ENCODE data around the gene ECPAS. TPM values are rescaled to one million over a fixed set of nuclear protein-coding genes. Genes with fewer than 3 reads are reported as not detected.
"Not testable (repeated sequence)": the region's sequence is repeated elsewhere in the genome, so short reads cannot be mapped to it uniquely, and the experiment has no call there.

The ECPAS gene
- total RNA-seq, 1 donor from 2014 or later: 162 TPM

GRCh38 chr9:111429175-111429574 is 55.0 kb downstream of the ECPAS start:
- no peak overlapping the region for H3K9ac ChIP-seq (ENCODE audit: low read depth in 1 of 3, low read length in 3 of 3)
- peaks cover 28 to 64% (median 62%) of the 10 kb centered on the region in 3 donors for H3K36me3 ChIP-seq (ENCODE audit: control insufficient read depth in 3 of 3, insufficient read depth in 3 of 3, low read length in 3 of 3)
- H3K27me3 ChIP-seq (ENCODE audit: control insufficient read depth in 3 of 3, insufficient read depth in 3 of 3, low read length in 3 of 3): no peaks in the 10 kb centered on the region
- peaks cover 0 to 3% (median 0%) of the 10 kb centered on the region in 3 donors for H3K4me1 ChIP-seq (ENCODE audit: control insufficient read depth in 3 of 3, insufficient read depth in 3 of 3, low read length in 3 of 3)
- no peak overlapping the region for H3K27ac ChIP-seq (ENCODE audit: low read depth, low read length)
- H3K9me3 ChIP-seq (ENCODE audit: control insufficient read depth in 3 of 3, low read length in 3 of 3): no peaks in the 10 kb centered on the region
- H3K4me3 ChIP-seq (ENCODE audit: low read length in 3 of 3): no peak overlapping the region

- Histone ChIP-seq H3K9me3 (ENCODE audit: control insufficient read depth in 3 of 3, low read length in 3 of 3) (no peaks in the 10 kb centered on the region), H3K36me3 (ENCODE audit: control insufficient read depth in 3 of 3, insufficient read depth in 3 of 3, low read length in 3 of 3) (peaks cover 24 to 65% (median 60%) of the 10 kb centered on the region in 3 donors), H3K27me3 (ENCODE audit: control insufficient read depth in 3 of 3, insufficient read depth in 3 of 3, low read length in 3 of 3) (no peaks in the 10 kb centered on the region), H3K27ac (ENCODE audit: low read depth, low read length) (peak overlapping the region; percentile 59), H3K4me1 (ENCODE audit: control insufficient read depth in 3 of 3, insufficient read depth in 3 of 3, low read length in 3 of 3) (peaks cover 0 to 3% (median 0%) of the 10 kb centered on the region in 3 donors), H3K4me3 (ENCODE audit: low read length in 3 of 3) (no peak overlapping the region), H3K9ac (ENCODE audit: low read depth in 1 of 3, low read length in 3 of 3) (no peak overlapping the region)
These were observed 57.0 kb downstream of the ECPAS start for GRCh38 chr9:111427186-111427585.

- Histone ChIP-seq H3K36me3 (ENCODE audit: control insufficient read depth in 3 of 3, insufficient read depth in 3 of 3, low read length in 3 of 3) (peaks cover 18 to 62% (median 61%) of the 10 kb centered on the region in 3 donors), H3K4me3 (ENCODE audit: low read length in 3 of 3) (no peak overlapping the region)
These were observed 60.8 kb downstream of the ECPAS start for GRCh38 chr9:111423389-111423788.

GRCh38 chr9:111414406-111414805 is 69.8 kb downstream of the ECPAS start:
- Histone ChIP-seq H3K27me3 (ENCODE audit: control insufficient read depth in 3 of 3, insufficient read depth in 3 of 3, low read length in 3 of 3) (no peaks in the 10 kb centered on the region), H3K9me3 (ENCODE audit: control insufficient read depth in 3 of 3, low read length in 3 of 3) (no peaks in the 10 kb centered on the region), H3K27ac (ENCODE audit: low read depth, low read length) (no peak overlapping the region), H3K9ac (ENCODE audit: low read depth in 1 of 3, low read length in 3 of 3) (no peak overlapping the region), H3K4me1 (ENCODE audit: control insufficient read depth in 3 of 3, insufficient read depth in 3 of 3, low read length in 3 of 3) (no peaks in the 10 kb centered on the region), H3K4me3 (ENCODE audit: low read length in 3 of 3) (no peak overlapping the region), H3K36me3 (ENCODE audit: control insufficient read depth in 3 of 3, insufficient read depth in 3 of 3, low read length in 3 of 3) (peaks cover 47 to 71% (median 69%) of the 10 kb centered on the region in 3 donors)

More at GRCh38 chr9:111423389-111423788, 60.8 kb downstream of the ECPAS start:
- no peaks in the 10 kb centered on the region for H3K9me3 ChIP-seq (ENCODE audit: control insufficient read depth in 3 of 3, low read length in 3 of 3)
- H3K27me3 ChIP-seq (ENCODE audit: control insufficient read depth in 3 of 3, insufficient read depth in 3 of 3, low read length in 3 of 3): no peaks in the 10 kb centered on the region
- no peak overlapping the region for H3K9ac ChIP-seq (ENCODE audit: low read depth in 1 of 3, low read length in 3 of 3)
- peaks cover 0 to 3% (median 0%) of the 10 kb centered on the region in 3 donors for H3K4me1 ChIP-seq (ENCODE audit: control insufficient read depth in 3 of 3, insufficient read depth in 3 of 3, low read length in 3 of 3)
- no peak overlapping the region for H3K27ac ChIP-seq (ENCODE audit: low read depth, low read length)

- no peak overlapping the region for H3K4me3 ChIP-seq (ENCODE audit: low read length in 3 of 3)
- H3K36me3 ChIP-seq (ENCODE audit: control insufficient read depth in 3 of 3, insufficient read depth in 3 of 3, low read length in 3 of 3): peaks cover 48 to 75% (median 70%) of the 10 kb centered on the region in 3 donors
- no peaks in the 10 kb centered on the region for H3K9me3 ChIP-seq (ENCODE audit: control insufficient read depth in 3 of 3, low read length in 3 of 3)
- H3K27me3 ChIP-seq (ENCODE audit: control insufficient read depth in 3 of 3, insufficient read depth in 3 of 3, low read length in 3 of 3): no peaks in the 10 kb centered on the region
- no peak overlapping the region for H3K27ac ChIP-seq (ENCODE audit: low read depth, low read length)
- no peak overlapping the region for H3K9ac ChIP-seq (ENCODE audit: low read depth in 1 of 3, low read length in 3 of 3)
- no peaks in the 10 kb centered on the region for H3K4me1 ChIP-seq (ENCODE audit: control insufficient read depth in 3 of 3, insufficient read depth in 3 of 3, low read length in 3 of 3)
These were observed 70.2 kb downstream of the ECPAS start for GRCh38 chr9:111413996-111414395.

- no peak overlapping the region for H3K4me3 ChIP-seq (ENCODE audit: low read length in 3 of 3)
- H3K9me3 ChIP-seq (ENCODE audit: control insufficient read depth in 3 of 3, low read length in 3 of 3): no peaks in the 10 kb centered on the region
- no peak overlapping the region for H3K27ac ChIP-seq (ENCODE audit: low read depth, low read length)
- H3K27me3 ChIP-seq (ENCODE audit: control insufficient read depth in 3 of 3, insufficient read depth in 3 of 3, low read length in 3 of 3): no peaks in the 10 kb centered on the region
- H3K4me1 ChIP-seq (ENCODE audit: control insufficient read depth in 3 of 3, insufficient read depth in 3 of 3, low read length in 3 of 3): no peaks in the 10 kb centered on the region
- H3K36me3 ChIP-seq (ENCODE audit: control insufficient read depth in 3 of 3, insufficient read depth in 3 of 3, low read length in 3 of 3): peaks cover 58 to 84% (median 80%) of the 10 kb centered on the region in 3 donors
- no peak overlapping the region for H3K9ac ChIP-seq (ENCODE audit: low read depth in 1 of 3, low read length in 3 of 3)
These were observed 71.9 kb downstream of the ECPAS start for GRCh38 chr9:111412280-111412679.

- no peaks in the 10 kb centered on the region for H3K9me3 ChIP-seq (ENCODE audit: control insufficient read depth in 3 of 3, low read length in 3 of 3)
- no peak overlapping the region for H3K9ac ChIP-seq (ENCODE audit: low read depth in 1 of 3, low read length in 3 of 3)
- H3K36me3 ChIP-seq (ENCODE audit: control insufficient read depth in 3 of 3, insufficient read depth in 3 of 3, low read length in 3 of 3): peaks cover 51 to 78% (median 77%) of the 10 kb centered on the region in 3 donors
- no peak overlapping the region for H3K4me3 ChIP-seq (ENCODE audit: low read length in 3 of 3)
- no peak overlapping the region for H3K27ac ChIP-seq (ENCODE audit: low read depth, low read length)
- H3K4me1 ChIP-seq (ENCODE audit: control insufficient read depth in 3 of 3, insufficient read depth in 3 of 3, low read length in 3 of 3): no peaks in the 10 kb centered on the region
- no peaks in the 10 kb centered on the region for H3K27me3 ChIP-seq (ENCODE audit: control insufficient read depth in 3 of 3, insufficient read depth in 3 of 3, low read length in 3 of 3)
These were observed 72.9 kb downstream of the ECPAS start for GRCh38 chr9:111411266-111411665.

- no peak overlapping the region for H3K9ac ChIP-seq (ENCODE audit: low read depth in 1 of 3, low read length in 3 of 3)
- H3K27me3 ChIP-seq (ENCODE audit: control insufficient read depth in 3 of 3, insufficient read depth in 3 of 3, low read length in 3 of 3): no peaks in the 10 kb centered on the region
- H3K4me1 ChIP-seq (ENCODE audit: control insufficient read depth in 3 of 3, insufficient read depth in 3 of 3, low read length in 3 of 3): no peaks in the 10 kb centered on the region
- H3K27ac ChIP-seq (ENCODE audit: low read depth, low read length): no peak overlapping the region
- no peaks in the 10 kb centered on the region for H3K9me3 ChIP-seq (ENCODE audit: control insufficient read depth in 3 of 3, low read length in 3 of 3)
- H3K36me3 ChIP-seq (ENCODE audit: control insufficient read depth in 3 of 3, insufficient read depth in 3 of 3, low read length in 3 of 3): peaks cover 45 to 74% (median 67%) of the 10 kb centered on the region in 3 donors
- H3K4me3 ChIP-seq (ENCODE audit: low read length in 3 of 3): no peak overlapping the region
These were observed 76.4 kb downstream of the ECPAS start for GRCh38 chr9:111407813-111408212.

- peaks cover 42 to 66% (median 62%) of the 10 kb centered on the region in 3 donors for H3K36me3 ChIP-seq (ENCODE audit: control insufficient read depth in 3 of 3, insufficient read depth in 3 of 3, low read length in 3 of 3)
- H3K4me1 ChIP-seq (ENCODE audit: control insufficient read depth in 3 of 3, insufficient read depth in 3 of 3, low read length in 3 of 3): no peaks in the 10 kb centered on the region
- H3K9ac ChIP-seq (ENCODE audit: low read depth in 1 of 3, low read length in 3 of 3): no peak overlapping the region
These were observed 78.5 kb downstream of the ECPAS start for GRCh38 chr9:111405701-111406100.

GRCh38 chr9:111401486-111401885 is 82.7 kb downstream of the ECPAS start:
- H3K27me3 ChIP-seq (ENCODE audit: control insufficient read depth in 3 of 3, insufficient read depth in 3 of 3, low read length in 3 of 3); H3K9me3 ChIP-seq (ENCODE audit: control insufficient read depth in 3 of 3, low read length in 3 of 3); H3K4me3 ChIP-seq (ENCODE audit: low read length in 3 of 3); H3K4me1 ChIP-seq (ENCODE audit: control insufficient read depth in 3 of 3, insufficient read depth in 3 of 3, low read length in 3 of 3); H3K27ac ChIP-seq (ENCODE audit: low read depth, low read length); H3K9ac ChIP-seq (ENCODE audit: low read depth in 1 of 3, low read length in 3 of 3): not testable (repeated sequence)
- peaks cover 37 to 58% (median 51%) of the 10 kb centered on the region in 3 donors for H3K36me3 ChIP-seq (ENCODE audit: control insufficient read depth in 3 of 3, insufficient read depth in 3 of 3, low read length in 3 of 3)

More at GRCh38 chr9:111405701-111406100, 78.5 kb downstream of the ECPAS start:
- no peaks in the 10 kb centered on the region for H3K27me3 ChIP-seq (ENCODE audit: control insufficient read depth in 3 of 3, insufficient read depth in 3 of 3, low read length in 3 of 3)
- peaks cover 0 to 2% (median 0%) of the 10 kb centered on the region in 3 donors for H3K9me3 ChIP-seq (ENCODE audit: control insufficient read depth in 3 of 3, low read length in 3 of 3)
- no peak overlapping the region for H3K27ac ChIP-seq (ENCODE audit: low read depth, low read length)
- H3K4me3 ChIP-seq (ENCODE audit: low read length in 3 of 3): no peak overlapping the region
